Cortex of kidney (tissue), 1 donor: ENCODE results near the gene MAP4K2.

Experiments used
- DNase-seq: peaks from one replicate; lab custom pipeline; 2025; lab: John Stamatoyannopoulos, UW

The MAP4K2 gene

GRCh38 chr11:64736654-64737053 is 66.4 kb downstream of the MAP4K2 start:
- no peak for DNase-seq

GRCh38 chr11:64735725-64736259 is 67.2 kb downstream of the MAP4K2 start:
- DNase-seq, result no peak
